ENCODE results near the gene EFCAB5.
"Not testable (repeated sequence)": the region's sequence is repeated elsewhere in the genome, so short reads cannot be mapped to it uniquely, and the experiment has no call there.

Gene EFCAB5

DNA sequence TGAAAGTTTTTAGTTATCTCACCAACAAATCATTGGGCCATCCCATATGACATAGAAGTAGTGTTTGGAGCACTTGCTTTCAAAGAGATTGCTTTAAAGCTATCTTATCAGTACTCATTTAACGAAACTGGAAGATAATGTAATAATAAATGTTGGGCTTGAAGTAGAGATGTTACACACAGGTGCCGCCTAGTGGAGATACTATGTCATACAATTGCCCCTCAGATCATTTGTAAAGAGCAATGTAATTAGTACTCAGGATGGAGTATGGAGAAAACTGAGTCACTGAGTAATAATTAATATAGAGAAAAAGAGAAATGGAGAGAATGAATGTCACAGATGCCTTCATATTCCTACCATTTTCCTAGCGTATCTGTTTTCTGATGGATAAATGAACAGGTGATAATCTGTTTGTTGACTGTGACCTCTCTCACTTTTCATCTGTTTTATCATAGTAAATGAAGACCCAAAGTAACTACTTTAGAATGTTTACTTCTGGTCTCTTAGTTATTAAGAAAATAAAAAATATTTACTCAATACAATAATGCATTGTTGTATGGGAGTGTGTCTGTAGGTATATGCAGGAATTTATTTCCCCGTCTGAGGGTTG lies 80.4 kb downstream of the EFCAB5 start:
- peak; percentile 7 for DNase-seq

DNA sequence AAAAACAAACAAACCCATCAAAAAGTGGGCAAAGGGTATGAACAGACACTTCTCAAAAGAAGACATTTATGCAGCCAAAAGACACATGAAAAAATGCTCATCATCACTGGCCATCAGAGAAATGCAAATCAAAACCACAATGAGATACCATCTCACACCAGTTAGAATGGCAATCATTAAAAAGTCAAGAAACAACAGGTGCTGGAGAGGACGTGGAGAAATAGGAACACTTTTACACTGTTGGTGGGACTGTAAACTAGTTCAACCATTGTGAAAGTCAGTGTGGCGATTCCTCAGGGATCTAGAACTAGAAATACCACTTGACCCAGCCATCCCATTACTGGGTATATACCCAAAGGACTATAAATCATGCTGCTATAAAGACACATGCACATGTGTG lies 83.9 kb downstream of the EFCAB5 start:
- DNase-seq: not testable (repeated sequence)

DNA sequence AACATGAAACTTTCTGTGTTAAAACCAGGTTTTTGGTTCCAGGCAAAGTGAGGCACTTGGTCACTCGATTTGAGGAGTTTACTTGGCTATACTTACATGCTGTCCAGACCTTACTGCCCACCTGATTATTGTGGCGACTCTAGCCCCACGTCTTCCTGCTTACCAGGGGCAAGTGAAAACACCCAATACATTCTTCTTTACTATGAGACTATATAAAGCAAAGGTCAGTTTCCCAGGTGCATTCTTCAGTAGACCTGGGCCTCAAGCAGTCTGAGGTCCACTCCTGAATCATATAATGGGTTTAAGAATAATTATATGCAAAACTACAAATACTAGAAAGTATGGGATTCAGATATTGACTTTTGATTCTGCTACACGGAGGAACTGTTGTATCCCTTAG lies 86.2 kb downstream of the EFCAB5 start:
- DNase-seq: no peak

DNA sequence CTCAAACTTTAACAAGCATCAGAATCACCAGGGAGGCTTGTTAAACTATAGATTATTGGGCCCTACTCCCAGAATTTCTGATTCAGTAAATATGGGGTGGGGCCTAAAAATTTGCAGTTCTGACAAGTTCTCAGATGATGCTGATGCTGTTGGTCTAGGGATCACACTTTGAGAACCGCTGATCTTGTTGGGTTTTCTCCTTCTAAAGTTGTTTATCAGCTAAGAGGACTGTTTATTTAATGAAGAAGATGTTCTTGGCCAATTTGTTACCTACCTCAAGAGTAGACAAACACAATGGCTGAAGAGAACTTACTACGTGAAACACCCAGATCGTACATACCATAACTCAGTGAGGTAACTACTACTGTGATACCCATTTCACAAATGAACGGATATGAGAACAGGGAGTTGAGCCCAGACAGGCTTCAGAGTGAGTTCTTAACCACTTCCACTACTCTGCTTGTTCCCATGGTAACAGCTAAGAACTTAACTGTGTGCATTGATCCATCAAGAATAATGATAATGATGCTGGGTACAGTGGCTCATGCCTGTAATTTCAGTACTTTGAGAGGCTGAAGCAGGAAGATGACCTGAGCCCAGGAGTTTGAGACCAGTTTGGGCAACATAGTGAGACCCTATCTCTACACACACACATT lies 89.9 kb downstream of the EFCAB5 start:
- no peak for DNase-seq

DNA sequence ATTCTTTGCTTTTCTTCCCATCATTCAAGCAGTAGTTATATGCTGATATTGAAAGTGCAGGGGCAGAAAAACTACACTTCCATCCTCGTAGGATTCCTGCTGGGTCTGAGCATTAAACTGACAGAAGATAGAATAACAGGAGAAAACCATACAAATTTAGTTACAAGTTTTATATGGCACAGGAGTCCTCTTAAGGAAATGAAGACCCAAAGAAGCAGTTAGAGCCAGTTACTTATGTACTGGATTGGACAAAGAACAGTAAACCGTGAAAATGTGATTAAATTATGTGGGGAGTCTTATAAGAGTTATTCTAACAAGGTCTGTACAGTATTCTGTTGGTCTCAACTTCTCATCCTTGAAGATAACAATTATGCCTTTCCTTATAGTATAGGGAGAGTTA lies 93.9 kb downstream of the EFCAB5 start:
- no peak for DNase-seq

DNA sequence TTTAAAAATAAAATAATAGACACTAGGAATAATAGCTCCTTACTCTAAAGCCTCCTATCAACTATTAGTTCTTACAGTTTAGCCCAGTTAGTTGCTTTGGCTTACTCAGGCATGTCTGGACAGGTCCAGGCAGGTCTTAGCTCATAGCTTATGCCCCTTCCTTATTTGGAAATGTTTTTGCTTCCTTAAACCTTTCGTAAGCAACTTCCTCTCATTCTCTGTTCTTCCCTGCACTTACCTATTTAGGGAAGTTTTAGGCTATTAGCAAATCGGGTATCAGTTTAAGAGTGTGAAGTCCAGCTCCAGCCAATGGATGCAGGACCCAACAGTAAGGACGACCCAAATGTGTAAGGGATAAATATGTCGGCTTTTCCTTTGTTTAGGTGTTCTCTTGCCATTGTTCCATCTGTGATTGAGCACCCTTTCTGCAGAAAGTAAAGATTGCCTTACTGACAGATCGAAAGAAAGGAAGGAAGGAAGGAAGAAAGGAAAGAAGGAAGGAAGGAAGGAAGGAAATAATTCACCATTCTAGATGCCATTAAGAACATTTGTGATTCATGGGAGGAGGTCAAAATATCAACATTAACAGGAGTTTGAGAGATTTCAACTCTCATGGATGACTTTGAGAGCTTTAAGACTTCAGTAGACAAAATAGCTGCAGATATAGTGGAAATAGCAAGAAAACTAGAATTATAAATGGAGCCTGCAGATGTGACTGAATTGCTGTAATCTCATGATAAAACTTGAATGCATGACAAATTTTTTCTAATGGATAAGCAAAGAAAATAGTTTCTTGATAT lies 99.5 kb downstream of the EFCAB5 start:
- DNase-seq: not testable (repeated sequence)

DNA sequence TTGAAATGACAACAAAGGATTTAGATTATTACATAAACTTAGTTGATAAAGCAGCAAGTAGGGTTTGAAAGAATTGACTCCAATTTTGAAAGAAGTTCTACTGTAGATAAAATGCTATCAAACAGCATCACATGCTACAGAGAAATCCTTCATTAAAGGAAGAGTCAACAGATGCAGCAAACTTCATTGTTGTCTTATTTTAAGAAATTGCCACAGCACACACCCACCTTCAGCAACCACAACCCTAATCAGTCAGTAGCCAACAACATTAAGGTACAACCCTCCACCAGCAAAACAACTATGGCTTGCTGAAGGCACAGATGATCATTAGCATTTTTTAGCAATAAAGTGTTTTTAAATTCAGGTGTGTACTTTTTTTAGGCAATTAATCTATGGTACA lies 100.1 kb downstream of the EFCAB5 start:
- DNase-seq: no peak

DNA sequence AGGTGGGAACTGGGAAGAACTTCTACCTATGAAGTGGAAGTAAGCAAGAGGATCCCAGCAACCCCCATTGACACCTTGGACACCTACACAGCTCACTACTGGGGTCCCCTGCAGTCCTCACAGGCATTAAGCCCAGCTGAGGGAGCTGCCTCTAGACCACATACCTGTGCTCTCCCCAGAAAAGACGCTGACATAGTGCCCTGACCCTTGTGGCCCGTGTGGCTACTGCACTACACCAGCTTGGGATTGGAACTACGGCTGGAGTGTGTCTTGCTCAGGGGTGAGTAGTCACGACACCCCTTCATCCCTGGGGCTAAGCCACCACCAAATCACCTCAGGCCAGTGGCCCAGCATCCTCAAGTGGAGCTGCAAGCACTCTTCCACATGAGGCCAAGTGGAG lies 120.9 kb downstream of the EFCAB5 start:
- no peak for DNase-seq

DNA sequence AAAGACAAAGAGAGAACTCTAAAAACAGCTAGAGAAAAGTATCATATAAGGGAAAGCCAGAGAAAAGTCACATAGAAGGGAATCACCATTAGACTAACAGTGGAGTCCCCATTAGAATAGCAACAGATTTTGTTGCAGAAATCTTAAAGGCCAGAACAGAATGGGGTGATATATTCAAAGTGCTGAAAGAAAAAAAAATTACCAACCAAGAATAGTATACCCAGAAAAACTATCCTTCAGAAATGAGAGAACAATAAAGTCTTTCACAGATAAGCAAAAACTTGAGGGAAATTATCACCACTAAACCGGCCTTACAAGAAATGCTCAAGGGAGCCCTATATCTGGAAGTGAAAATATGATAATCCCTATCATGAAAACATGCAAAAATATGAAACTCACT lies 123.3 kb downstream of the EFCAB5 start:
- DNase-seq: no peak

DNA sequence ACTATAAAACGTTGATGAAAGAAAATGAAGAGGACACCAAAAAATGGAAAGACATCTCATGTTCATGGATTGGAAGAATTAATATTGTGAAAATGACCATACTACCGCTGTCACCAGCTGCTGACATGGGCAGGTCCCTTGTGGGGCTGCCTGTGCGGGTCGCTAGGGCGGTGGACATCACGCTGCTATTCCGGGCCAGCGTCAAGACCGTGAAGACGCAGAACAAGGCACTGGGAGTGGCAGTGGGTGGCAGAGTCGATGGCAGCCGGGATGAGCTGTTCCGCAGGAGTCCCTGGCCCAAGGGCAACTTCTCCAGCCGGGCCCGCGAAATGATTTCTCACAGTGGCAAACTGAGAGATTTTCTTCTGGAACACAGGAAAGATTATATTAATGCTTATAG lies 127.0 kb downstream of the EFCAB5 start:
- DNase-seq: no peak

DNA sequence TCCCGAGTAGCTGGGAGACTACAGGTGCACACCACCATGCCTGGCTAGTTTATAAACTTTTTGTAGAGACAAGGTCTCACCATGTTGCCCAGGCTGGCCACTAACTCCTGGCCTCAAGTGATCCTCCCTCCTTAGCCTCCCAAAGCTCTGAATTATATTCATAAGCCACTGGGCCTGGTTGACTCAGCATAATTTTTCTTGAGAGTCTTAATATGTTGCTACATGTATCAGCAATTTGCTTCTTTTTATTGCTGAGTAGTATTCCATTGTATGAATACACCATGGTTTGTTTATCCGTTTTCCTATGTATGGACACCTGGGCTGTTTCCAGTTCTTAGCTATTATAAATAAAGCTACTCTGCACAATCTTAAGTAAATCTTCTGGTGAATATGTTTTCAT lies 132.8 kb downstream of the EFCAB5 start:
- no peak for DNase-seq

DNA sequence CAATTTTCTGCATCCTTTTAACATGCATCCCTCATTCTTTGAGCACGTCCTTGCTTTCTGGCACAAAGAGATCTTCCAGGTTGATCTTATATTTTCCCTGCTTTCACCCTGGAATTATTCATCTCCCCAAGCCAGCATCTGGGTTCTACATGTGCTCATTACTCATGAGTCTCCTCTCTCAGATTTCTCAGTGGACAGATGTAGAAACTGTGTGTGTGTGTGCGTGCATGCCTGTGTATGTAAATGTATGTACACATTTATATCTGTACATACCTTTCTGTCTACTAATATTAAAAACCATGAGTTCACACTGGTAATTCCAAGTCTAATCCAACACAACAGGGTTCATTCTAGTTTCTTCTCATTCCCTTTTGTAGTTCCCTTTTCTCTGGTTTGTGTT lies 133.3 kb downstream of the EFCAB5 start:
- DNase-seq: no peak

DNA sequence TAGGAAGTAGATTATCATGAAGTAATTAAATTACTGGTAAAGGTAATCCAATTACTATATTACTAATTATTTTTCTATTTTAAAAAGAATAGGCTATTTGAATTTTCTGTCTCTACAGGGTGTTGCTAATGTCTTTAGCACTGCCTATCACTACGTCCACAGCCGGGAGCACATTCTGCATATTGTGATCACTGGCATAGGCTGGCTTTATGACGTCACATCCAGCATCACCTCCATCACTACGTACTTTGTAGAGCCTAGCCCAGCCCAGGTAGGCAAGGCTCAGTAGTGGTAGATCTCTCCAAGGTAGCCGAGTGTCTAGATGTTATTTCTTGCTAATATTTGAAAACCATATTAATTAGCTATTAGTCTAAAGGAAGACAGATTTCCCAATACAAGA lies 141.3 kb downstream of the EFCAB5 start:
- no peak for DNase-seq

DNA sequence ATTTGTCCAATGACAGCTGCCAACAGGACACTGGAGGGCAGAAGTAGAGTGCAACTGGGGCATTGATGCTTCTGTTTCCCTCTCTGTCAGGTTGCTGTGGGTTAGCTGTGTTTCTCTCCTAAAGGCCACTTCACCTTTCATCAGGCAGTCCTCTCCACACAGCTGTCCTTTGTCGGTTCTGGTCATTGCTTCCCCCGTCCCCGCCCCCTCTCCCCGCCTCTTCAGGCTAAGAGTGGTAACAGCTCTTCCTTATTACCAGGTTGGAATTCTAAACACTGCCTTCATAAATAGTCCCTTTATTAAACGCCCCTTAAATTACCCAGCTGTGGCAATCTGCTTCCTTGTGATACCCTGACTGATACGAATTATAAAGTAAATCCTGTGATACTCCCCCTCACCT lies 143.4 kb downstream of the EFCAB5 start:
- no peak for DNase-seq

DNA sequence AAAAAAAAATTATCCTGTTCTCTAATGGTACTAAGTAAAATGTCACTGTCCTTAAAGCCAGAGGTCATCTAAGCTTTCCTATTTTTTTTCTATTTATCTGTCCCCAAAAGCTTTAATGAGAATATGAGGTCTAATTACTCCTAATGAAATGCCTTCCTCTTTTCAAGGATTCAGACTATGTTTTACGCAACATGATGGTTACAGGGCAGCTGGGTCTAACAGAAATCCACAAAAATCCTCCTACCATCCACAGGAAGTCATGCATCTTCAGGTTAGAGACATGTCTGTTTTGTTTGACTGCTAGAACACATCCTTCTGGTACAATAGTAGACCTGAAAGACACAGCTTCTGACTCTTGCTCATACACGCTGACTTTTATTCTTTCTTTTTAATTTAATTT lies 145.5 kb downstream of the EFCAB5 start:
- DNase-seq: no peak

DNA sequence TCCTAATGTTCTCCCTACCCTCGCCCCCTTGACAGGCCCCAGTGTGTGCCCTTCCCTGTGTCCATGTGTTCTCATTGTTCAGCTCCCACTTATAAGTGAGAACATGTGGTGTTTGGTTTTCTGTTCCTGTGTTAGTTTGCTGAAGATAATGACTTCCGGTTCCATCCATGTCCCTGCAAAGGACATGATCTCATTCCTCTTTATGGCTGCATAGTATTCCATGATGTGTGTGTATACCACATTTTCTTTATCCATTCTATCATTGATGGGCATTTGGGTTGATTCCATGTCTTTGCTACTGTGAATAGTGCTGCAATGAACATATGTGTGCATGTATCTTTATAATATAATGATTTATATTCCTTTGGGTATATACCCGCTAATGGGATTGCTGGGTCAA lies 146.0 kb downstream of the EFCAB5 start:
- DNase-seq: not testable (repeated sequence)

DNA sequence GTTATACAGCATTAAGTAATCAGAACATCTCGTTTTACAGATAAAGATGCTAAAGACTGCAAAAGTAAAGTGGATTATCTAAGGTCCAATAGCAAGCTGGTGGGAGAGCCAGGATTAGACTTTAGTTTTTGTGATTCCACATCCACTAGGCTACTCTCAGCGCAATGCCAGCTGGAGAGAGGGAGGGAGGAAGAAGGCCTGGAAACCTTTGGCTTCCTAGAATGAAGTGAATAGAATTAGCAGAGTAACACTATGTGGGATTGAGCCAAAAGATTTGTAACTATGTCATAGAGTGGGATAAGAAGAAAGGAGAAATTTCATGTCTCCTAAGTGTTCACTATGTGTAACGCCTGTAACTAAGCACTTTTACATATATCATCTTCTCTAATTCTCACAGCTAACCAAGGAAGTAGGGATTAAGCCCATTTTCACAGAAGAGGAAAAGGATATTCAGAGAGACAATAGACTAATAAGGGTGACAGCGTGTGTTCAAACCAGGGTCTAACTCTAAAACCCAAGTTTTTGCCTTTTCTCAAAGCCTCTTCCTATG lies 149.8 kb downstream of the EFCAB5 start:
- no peak for DNase-seq

DNA sequence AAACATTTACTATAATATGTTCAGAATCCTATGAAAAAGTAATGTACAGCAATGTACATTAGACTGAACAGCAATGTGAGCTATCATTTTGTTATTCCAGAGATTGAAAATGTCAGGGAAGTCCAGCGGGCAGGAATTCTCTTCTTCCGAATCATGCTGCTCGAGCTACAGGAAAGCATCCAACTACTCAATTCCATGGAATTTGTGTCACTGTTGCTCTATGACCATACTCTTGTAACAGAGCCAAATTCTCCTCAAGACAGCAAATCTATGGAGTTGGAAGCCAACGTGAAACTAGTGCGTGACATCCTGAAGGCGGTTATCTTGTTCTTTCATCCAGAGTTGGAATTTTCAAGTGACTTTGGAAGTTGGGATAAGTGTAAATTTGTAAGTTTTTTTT lies 150.3 kb downstream of the EFCAB5 start:
- DNase-seq: no peak

DNA sequence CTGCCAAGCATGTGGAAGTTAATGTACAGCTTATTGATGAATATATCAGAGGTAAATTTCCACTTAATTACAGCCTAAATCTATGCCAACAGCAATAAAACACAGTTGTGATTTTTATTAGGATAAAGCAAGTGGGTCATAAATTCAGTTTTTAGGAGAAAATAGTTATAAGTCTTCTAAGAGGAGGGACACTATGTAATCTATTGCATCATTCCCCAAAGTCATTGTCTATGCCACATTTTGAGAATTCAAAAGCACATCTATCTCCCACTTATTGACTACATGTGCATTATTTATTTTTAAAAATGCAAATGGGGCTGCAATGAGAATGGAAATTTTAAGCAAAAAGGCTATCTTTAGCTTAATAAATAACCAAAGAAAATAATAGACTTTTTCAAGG lies 151.5 kb downstream of the EFCAB5 start:
- no peak for DNase-seq

DNA sequence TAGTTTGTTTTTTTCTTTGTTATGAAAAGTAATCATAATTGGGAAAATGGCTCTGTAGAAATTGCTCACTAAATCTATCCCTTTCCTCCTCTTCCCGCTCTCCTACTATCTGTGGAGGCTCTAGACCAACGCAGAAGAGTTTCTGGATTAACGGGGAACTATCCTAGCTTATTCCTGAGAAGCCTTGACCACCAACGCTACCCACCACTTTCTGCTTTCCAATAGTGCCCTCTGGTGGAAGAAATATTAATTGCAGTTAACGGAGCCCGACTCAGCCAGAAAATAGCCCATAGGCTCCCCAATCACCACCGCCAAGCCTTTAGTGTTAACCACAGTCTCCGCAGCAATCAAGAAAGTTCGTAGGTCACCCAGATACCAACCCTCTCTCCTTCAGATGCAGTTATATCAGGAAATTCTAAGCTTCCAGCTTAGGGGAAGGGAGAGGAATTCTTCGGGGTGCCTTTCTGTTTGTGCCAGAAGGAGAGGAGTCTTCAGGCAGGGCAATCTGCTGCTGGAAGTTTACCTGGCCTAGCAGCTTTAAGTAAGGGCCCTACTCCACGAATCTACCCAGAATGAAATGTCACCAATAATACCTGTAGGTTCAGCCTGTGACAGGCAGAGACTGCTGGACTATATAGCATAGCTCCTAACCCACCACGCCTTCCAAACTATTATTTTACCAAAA lies 152.2 kb downstream of the EFCAB5 start:
- peak; percentile 92 for DNase-seq

DNA sequence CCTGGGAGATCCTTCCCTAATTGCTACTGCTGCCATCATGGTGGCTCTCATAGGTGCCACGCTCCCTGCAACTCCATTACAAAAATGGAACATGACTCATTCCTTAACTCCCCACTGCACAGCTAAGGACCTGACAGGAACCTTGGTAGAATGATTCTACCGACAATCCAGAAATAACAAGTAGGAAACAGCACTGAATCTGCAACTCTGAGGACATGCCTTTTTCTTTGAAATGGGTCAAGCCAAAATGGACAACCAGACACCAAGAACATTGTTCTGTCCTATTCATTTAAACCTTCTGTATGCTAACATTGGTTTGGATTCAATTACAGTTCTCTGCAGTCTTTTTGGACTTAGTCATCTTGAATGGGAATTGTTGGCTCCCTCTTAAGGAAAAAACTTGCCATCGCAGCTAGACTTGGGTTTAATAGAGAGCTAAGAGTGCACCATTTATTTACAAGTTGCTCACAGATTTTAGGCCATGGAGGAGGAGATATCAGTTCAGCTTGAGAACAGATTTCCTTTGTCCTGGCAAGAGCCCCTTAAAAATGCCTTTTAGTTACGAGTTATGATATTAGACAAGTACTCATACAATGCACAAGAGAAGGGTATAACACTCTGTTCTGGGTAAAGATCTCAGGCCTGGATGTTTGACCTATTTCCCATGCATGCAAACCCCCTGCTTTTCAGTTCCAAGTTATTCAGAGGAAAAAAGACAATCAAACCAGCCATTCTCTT lies 154.2 kb downstream of the EFCAB5 start:
- peak; percentile 26 for DNase-seq

DNA sequence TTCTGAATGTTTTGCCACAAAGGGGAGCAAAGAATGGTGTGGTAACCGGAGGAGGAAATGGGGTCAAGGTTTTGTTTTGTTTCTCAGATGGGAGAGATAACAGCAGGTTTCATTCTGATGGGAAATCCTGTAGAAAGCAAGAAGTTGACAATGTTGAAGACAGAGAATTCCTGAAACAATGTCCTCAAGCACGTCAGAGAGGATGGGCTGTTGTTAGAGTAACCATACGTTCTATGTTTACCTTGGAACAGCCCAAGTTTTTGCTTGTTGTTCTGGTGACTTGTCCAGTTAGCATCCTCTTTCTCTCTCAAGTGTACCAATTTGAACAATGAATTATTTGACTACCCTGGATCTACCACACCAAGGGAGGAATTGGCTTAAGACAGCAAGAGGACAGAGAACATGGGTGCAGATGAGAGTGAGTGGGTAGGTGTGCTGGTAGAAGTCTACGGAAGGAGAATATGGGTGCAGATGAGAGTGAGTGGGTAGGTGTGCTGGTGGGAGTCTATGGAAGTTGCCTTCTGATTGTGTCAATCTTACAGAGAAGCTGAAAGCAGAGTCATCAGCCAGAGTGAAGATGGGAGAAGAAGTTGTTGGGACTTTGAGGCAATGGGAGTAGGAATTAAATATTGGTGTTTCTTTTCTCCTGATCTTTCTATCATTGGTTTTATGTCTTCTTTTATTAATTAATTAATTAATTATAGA lies 160.4 kb downstream of the EFCAB5 start:
- no peak for DNase-seq
